OCI-LY3 (cell line): Measurements from ENCODE around the gene MYH9.

Experiments
- H2AFZ ChIP-seq: fragments of 200-600, 300-600 bp; shearing (Covaris generic); 2 replicates; pipeline ENCODE4 v1.6.0; 2014; ENCODE audit warnings: antibody characterized with exemption, low read depth, low read length
- H3K27ac ChIP-seq: fragments of 200-600, 300-600 bp; sonication (generic); 2 replicates; pipeline ENCODE4 v1.5.1; 2014; ENCODE audit warnings: mild to moderate bottlenecking, low read length, moderate library complexity, mixed read lengths
- H3K27me3 ChIP-seq: fragments of 200-600, 300-600 bp; sonication (generic); 2 replicates; pipeline ENCODE4 v1.6.1; 2014; ENCODE audit warnings: low read depth, low read length, mixed read lengths
- H3K36me3 ChIP-seq: fragments of 200-600, 300-600 bp; sonication (generic); replicated peaks from 2 replicates; pipeline ENCODE3; 2014; ENCODE audit warnings: low read depth, low read length, mixed read lengths
- H3K4me1 ChIP-seq: fragments of 300-600, 200-600 bp; sonication (generic); 2 replicates; pipeline ENCODE4 v1.6.1; 2014; ENCODE audit warnings: low read length, mixed read lengths
- H3K4me2 ChIP-seq: fragments of 200-600, 300-600 bp; sonication (generic); 2 replicates; pipeline ENCODE4 v1.6.1; 2014; ENCODE audit warnings: low read length, mixed read lengths
- H3K4me3 ChIP-seq: fragments of 300-600, 200-600 bp; sonication (generic); 2 replicates; pipeline ENCODE4 v1.5.1; 2014; ENCODE audit warnings: antibody characterized with exemption, mild to moderate bottlenecking, low read length, moderate library complexity
- H3K79me2 ChIP-seq: fragments of 300-600, 200-600 bp; shearing (Covaris generic); 2 replicates; pipeline ENCODE4 v1.6.1; 2014; ENCODE audit warnings: mild to moderate bottlenecking, low read length, mixed read lengths
- H3K9ac ChIP-seq: fragments of 300-600, 200-600 bp; shearing (Covaris generic); 2 replicates; pipeline ENCODE4 v1.6.0; 2014; ENCODE audit warnings: mild to moderate bottlenecking, low read length, moderate library complexity
- H3K9me3 ChIP-seq: fragments of 200-600, 300-600 bp; shearing (Covaris generic); 2 replicates; pipeline ENCODE4 v1.6.1; 2014; ENCODE audit warnings: low read length, mixed read lengths; ENCODE audit not compliant: insufficient read depth
- H4K20me1 ChIP-seq: fragments of 200-600, 300-600 bp; sonication (generic); 2 replicates; pipeline ENCODE4 v1.6.1; 2016; ENCODE audit warnings: low read length, mixed read lengths; ENCODE audit not compliant: insufficient read depth
- CTCF ChIP-seq: fragments of 200-600, 300-600 bp; sonication (generic); IDR thresholded peaks from 2 replicates; pipeline ENCODE4 v1.5.1; 2014; ENCODE audit warnings: antibody characterized with exemption, low read length, low read depth
- EZH2phosphoT487 ChIP-seq: fragments of 200-600 bp; shearing (Covaris generic); IDR thresholded peaks from 2 replicates; pipeline ENCODE4 v1.6.1; 2018; ENCODE audit warnings: antibody characterized with exemption, mixed run types, low read depth

Gene MYH9

DNA sequence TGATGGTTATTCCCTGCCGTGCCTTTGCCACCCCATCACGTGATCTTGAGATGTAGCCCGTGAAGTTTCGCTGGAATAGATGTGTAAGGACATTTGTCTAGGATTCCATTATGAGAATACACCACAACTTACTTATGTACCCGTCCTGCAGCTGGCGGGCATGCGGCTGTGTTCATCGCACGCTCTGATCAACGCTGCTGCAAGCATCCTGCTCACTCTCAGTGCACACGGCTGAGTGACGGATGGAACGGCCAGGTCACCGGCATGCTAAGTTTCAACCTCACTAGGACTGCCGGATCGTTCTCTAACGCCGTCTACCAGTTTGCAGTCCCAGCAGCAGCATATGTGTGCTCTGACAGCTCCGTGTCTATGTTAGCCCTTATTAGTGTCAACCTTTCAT, 90.2 kb downstream of the MYH9 start:
- TF ChIP-seq CTCF, result no peak
- TF ChIP-seq EZH2phosphoT487, result no peak
- no peak overlapping the region for H3K27ac ChIP-seq
- H2AFZ ChIP-seq, result no peak overlapping the region
- H3K9ac ChIP-seq, result no peak overlapping the region
- no peaks in the 10 kb centered on the region for H3K27me3 ChIP-seq
- no peak overlapping the region for H3K4me3 ChIP-seq
- peaks cover 6% of the 10 kb centered on the region for H4K20me1 ChIP-seq
- no peaks in the 10 kb centered on the region for H3K4me1 ChIP-seq
- H3K79me2 ChIP-seq, result peaks cover 5% of the 10 kb centered on the region; the same call in 1 of the 2 replicates
- no peaks in the 10 kb centered on the region for H3K9me3 ChIP-seq
- H3K4me2 ChIP-seq, result no peak overlapping the region
- peaks cover 97% of the 10 kb centered on the region for H3K36me3 ChIP-seq

- peaks cover 3% of the 10 kb centered on the region for H4K20me1 ChIP-seq
- TF ChIP-seq EZH2phosphoT487 (no peak), CTCF (no peak)
- no peaks in the 10 kb centered on the region for H3K9me3 ChIP-seq
- H3K9ac ChIP-seq, result no peak overlapping the region
- peaks cover 97% of the 10 kb centered on the region for H3K36me3 ChIP-seq
- H2AFZ ChIP-seq, result no peak overlapping the region
- no peaks in the 10 kb centered on the region for H3K27me3 ChIP-seq
- H3K4me1 ChIP-seq, result no peaks in the 10 kb centered on the region
- H3K4me2 ChIP-seq, result no peak overlapping the region
- no peak overlapping the region for H3K4me3 ChIP-seq
- H3K79me2 ChIP-seq, result peaks cover 3% of the 10 kb centered on the region; the same call in 1 of the 2 replicates
- H3K27ac ChIP-seq, result no peak overlapping the region
These were observed 91.1 kb downstream of the MYH9 start for GRCh38 chr22:36296690-36297089.

DNA sequence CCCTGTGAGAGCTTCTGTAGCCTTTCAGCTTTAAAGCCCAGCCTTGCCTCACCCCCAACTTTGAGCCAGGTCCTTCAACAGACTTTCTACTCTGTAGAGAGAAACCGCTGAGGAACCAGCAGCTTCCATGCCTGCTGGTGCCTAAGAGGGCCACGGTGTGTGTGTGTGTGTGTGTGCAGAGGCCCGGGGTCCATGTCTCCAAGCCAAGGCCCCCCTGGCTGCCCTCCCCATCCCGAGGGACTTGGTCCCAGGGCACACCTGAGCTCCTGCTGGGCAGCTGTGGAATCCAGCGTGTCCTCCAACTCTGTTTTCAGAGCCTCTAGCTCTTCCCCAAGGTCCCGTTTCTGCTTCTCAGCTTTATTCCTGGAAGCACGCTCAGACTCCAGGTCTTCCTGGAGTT, 92.5 kb downstream of the MYH9 start:
- no peak overlapping the region for H3K4me2 ChIP-seq
- H3K36me3 ChIP-seq, result peaks cover 85% of the 10 kb centered on the region
- H3K9ac ChIP-seq, result no peak overlapping the region
- H3K4me3 ChIP-seq, result no peak overlapping the region
- no peaks in the 10 kb centered on the region; the same call in 1 of the 2 replicates for H3K79me2 ChIP-seq
- no peaks in the 10 kb centered on the region for H4K20me1 ChIP-seq
- TF ChIP-seq EZH2phosphoT487 (no peak), CTCF (no peak)
- no peaks in the 10 kb centered on the region for H3K27me3 ChIP-seq
- no peak overlapping the region for H2AFZ ChIP-seq
- no peaks in the 10 kb centered on the region for H3K9me3 ChIP-seq
- H3K27ac ChIP-seq, result no peak overlapping the region
- H3K4me1 ChIP-seq, result no peaks in the 10 kb centered on the region

- Histone ChIP-seq H3K4me3 (no peak overlapping the region), H3K4me1 (no peaks in the 10 kb centered on the region), H3K27me3 (no peaks in the 10 kb centered on the region), H3K27ac (no peak overlapping the region), H3K4me2 (no peak overlapping the region), H3K36me3 (peaks cover 82% of the 10 kb centered on the region), H3K79me2 (no peaks in the 10 kb centered on the region; the same call in 1 of the 2 replicates), H3K9me3 (no peaks in the 10 kb centered on the region), H4K20me1 (no peaks in the 10 kb centered on the region), H2AFZ (no peak overlapping the region), H3K9ac (no peak overlapping the region)
- TF ChIP-seq EZH2phosphoT487 (no peak), CTCF (no peak)
These were observed 93.0 kb downstream of the MYH9 start for GRCh38 chr22:36294801-36295200.
